SU-DHL-6 (cell line): Measurements from ENCODE around the gene EME2.
"Not testable (repeated sequence)": the region's sequence is repeated elsewhere in the genome, so short reads cannot be mapped to it uniquely, and the experiment has no call there.

Source experiments
- H2AFZ ChIP-seq: fragments of 200-600 bp; sonication (generic); 2 replicates; pipeline ENCODE4 v1.6.1; 2014; ENCODE audit warnings: low read depth, mild to moderate bottlenecking, moderate library complexity, mixed read lengths, antibody characterized with exemption, low read length; ENCODE audit not compliant: severe bottlenecking
- H3F3A ChIP-seq: fragments of 200-600 bp; shearing (Covaris generic); 2 replicates; pipeline ENCODE4 v1.6.0; 2016; ENCODE audit warnings: antibody characterized with exemption, mild to moderate bottlenecking; ENCODE audit not compliant: insufficient read depth
- H3K27ac ChIP-seq: fragments of 200-600 bp; sonication (generic); 2 replicates; pipeline ENCODE4 v1.5.1; 2016; ENCODE audit warnings: low read depth, mild to moderate bottlenecking, low read length, moderate library complexity, mixed read lengths
- H3K27me3 ChIP-seq: fragments of 200-600 bp; sonication (generic), shearing (Covaris generic); 2 replicates; pipeline ENCODE4 v1.6.0; 2014; ENCODE audit warnings: mild to moderate bottlenecking, low read length
- H3K36me3 ChIP-seq: fragments of 200-600 bp; sonication (generic); 2 replicates; pipeline ENCODE4 v1.6.1; 2014; ENCODE audit warnings: mild to moderate bottlenecking, low read length, mixed read lengths
- H3K4me2 ChIP-seq: fragments of 300-600, 200-600 bp; shearing (Covaris generic), sonication (generic); 2 replicates; pipeline ENCODE4 v1.6.0; 2014; ENCODE audit warnings: low read length, low read depth, mild to moderate bottlenecking; ENCODE audit not compliant: poor library complexity, severe bottlenecking
- H3K4me3 ChIP-seq: fragments of 200-600 bp; sonication (generic); 2 replicates; pipeline ENCODE4 v1.5.1; 2014; ENCODE audit warnings: antibody characterized with exemption, low read length, mild to moderate bottlenecking, mixed read lengths; ENCODE audit not compliant: insufficient read depth, poor library complexity, severe bottlenecking
- H3K79me2 ChIP-seq: fragments of 200-600 bp; sonication (generic); 2 replicates; pipeline ENCODE4 v1.6.1; 2014; ENCODE audit warnings: mild to moderate bottlenecking, low read length, moderate library complexity; ENCODE audit not compliant: insufficient read depth
- H3K9ac ChIP-seq: fragments of 200-600 bp; sonication (generic); 2 replicates; pipeline ENCODE4 v1.7.0; 2014; ENCODE audit warnings: mild to moderate bottlenecking, low read length
- H3K9me2 ChIP-seq: fragments of 200-600 bp; sonication (generic); replicated peaks from 2 replicates; pipeline ENCODE4 v1.6.1; 2014; ENCODE audit warnings: low read length; ENCODE audit not compliant: insufficient read depth
- H3K9me3 ChIP-seq: fragments of 200-600 bp; sonication (generic); 2 replicates; pipeline ENCODE4 v1.6.1; 2014; ENCODE audit warnings: low read length, mixed read lengths; ENCODE audit not compliant: insufficient read depth
- H4K20me1 ChIP-seq: fragments of 200-600 bp; sonication (generic); 2 replicates; pipeline ENCODE4 v1.6.1; 2014; ENCODE audit warnings: low read depth, mild to moderate bottlenecking, antibody characterized with exemption, low read length, moderate library complexity, mixed read lengths
- EZH2phosphoT487 ChIP-seq: fragments of 200-600 bp; sonication (generic), shearing (Covaris generic); conservative IDR thresholded peaks from 2 replicates; pipeline ENCODE4 v1.6.1; 2018; ENCODE audit warnings: mild to moderate bottlenecking, antibody characterized with exemption, low read length, moderate library complexity, mixed read lengths
- TF ChIP-seq, protein P1 (sequence below): fragments of 200-600 bp; sonication (generic); IDR thresholded peaks from one replicate; pipeline ENCODE4 v1.5.1; 2017; ENCODE audit warnings: antibody characterized with exemption, mild to moderate bottlenecking, low read length, moderate library complexity; ENCODE audit not compliant: insufficient read depth, poor library complexity, severe bottlenecking

Gene EME2

DNA sequence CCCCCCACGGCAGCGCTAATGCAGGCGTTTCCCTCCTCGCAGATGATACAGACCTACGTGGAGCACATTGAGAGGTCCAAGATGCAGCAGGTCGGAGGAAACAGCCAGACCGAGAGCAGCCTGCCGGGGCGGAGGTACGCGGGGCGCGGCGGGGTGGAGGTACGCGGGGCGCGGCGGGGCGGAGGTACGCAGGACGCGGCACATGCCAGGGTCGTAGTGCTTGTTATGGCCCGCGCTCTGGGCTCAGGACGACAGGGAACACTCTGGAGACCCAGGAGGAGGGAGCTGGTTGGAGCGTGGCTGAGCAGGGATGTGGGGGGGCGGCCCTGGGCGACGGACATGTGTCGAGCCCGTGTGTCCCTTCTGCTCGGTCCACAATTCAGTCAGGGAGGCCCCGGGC, 43.2 kb upstream of the EME2 start:
- no peak overlapping the region for H3K9ac ChIP-seq
- H4K20me1 ChIP-seq: no peaks in the 10 kb centered on the region
- H3K27ac ChIP-seq: no peak overlapping the region
- no peak overlapping the region for H3K4me2 ChIP-seq
- no peak overlapping the region for H2AFZ ChIP-seq
- no peaks in the 10 kb centered on the region; the same call in 1 of the 2 replicates for H3K79me2 ChIP-seq
- no peaks in the 10 kb centered on the region for H3K9me3 ChIP-seq
- H3K9me2 ChIP-seq: no peaks in the 10 kb centered on the region
- TF ChIP-seq, protein P1, sequence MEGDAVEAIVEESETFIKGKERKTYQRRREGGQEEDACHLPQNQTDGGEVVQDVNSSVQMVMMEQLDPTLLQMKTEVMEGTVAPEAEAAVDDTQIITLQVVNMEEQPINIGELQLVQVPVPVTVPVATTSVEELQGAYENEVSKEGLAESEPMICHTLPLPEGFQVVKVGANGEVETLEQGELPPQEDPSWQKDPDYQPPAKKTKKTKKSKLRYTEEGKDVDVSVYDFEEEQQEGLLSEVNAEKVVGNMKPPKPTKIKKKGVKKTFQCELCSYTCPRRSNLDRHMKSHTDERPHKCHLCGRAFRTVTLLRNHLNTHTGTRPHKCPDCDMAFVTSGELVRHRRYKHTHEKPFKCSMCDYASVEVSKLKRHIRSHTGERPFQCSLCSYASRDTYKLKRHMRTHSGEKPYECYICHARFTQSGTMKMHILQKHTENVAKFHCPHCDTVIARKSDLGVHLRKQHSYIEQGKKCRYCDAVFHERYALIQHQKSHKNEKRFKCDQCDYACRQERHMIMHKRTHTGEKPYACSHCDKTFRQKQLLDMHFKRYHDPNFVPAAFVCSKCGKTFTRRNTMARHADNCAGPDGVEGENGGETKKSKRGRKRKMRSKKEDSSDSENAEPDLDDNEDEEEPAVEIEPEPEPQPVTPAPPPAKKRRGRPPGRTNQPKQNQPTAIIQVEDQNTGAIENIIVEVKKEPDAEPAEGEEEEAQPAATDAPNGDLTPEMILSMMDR: no peak
- TF ChIP-seq EZH2phosphoT487: no peak
- no peaks in the 10 kb centered on the region for H3F3A ChIP-seq
- no peaks in the 10 kb centered on the region for H3K36me3 ChIP-seq
- no peaks in the 10 kb centered on the region for H3K27me3 ChIP-seq
- H3K4me3 ChIP-seq: no peak overlapping the region

DNA sequence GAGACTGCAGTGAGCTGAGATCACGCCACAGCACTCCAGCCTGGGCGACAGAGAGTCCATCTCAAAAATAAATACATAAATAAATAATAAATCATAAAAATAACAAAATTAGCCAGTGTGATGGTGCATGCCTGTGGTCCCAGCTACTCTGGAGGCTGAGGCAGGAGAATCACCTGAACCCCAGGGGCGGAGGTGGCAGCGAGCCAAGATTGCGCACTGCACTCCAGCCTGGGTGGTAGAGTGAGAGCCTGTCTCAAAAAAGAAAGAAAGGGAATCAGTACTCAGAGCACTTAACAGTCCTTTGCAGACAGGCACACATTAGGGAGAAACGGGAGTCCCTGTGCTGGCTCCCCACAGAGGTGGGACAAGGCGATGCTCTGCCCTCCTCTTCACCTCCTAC, 41.5 kb upstream of the EME2 start:
- TF ChIP-seq EZH2phosphoT487: no peak
- TF ChIP-seq, protein P1: no peak
- Histone ChIP-seq H2AFZ (no peak overlapping the region), H4K20me1 (no peaks in the 10 kb centered on the region), H3K79me2 (no peaks in the 10 kb centered on the region), H3K4me3 (no peak overlapping the region), H3F3A (no peaks in the 10 kb centered on the region; the same call in 1 of the 2 replicates), H3K9me3 (no peaks in the 10 kb centered on the region), H3K4me2 (no peak overlapping the region), H3K27ac (no peak overlapping the region), H3K9me2 (no peaks in the 10 kb centered on the region), H3K36me3 (no peaks in the 10 kb centered on the region), H3K9ac (no peak overlapping the region), H3K27me3 (no peaks in the 10 kb centered on the region)

DNA sequence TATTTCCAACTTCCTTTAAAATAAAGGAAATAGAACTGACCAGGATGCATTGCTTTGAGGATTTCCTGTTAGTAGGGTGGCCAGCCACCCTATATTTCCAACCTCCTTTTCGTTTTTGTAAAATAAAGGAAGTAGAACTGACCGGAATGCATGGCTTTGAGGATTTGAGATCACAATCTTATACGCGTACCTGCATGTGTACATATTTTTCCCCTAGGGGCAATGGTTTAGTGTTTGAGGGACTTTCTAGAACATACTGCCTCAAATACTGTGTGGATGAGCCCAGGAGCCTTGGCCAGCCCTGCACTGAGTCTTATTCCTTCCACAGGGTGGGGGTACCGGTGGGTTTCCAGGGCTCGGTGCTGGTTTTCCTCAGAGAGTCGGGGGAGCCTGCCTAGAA, 41.0 kb upstream of the EME2 start:
- Histone ChIP-seq H3K27ac (no peak overlapping the region), H3K9me3 (no peaks in the 10 kb centered on the region), H3F3A (peaks cover 3% of the 10 kb centered on the region; the same call in 1 of the 2 replicates), H3K36me3 (no peaks in the 10 kb centered on the region), H3K27me3 (no peaks in the 10 kb centered on the region), H3K4me2 (no peak overlapping the region), H3K4me3 (no peak overlapping the region), H3K9me2 (no peaks in the 10 kb centered on the region), H3K79me2 (no peaks in the 10 kb centered on the region), H3K9ac (no peak overlapping the region), H2AFZ (no peak overlapping the region), H4K20me1 (no peaks in the 10 kb centered on the region)
- TF ChIP-seq EZH2phosphoT487: no peak
- TF ChIP-seq, protein P1: no peak

DNA sequence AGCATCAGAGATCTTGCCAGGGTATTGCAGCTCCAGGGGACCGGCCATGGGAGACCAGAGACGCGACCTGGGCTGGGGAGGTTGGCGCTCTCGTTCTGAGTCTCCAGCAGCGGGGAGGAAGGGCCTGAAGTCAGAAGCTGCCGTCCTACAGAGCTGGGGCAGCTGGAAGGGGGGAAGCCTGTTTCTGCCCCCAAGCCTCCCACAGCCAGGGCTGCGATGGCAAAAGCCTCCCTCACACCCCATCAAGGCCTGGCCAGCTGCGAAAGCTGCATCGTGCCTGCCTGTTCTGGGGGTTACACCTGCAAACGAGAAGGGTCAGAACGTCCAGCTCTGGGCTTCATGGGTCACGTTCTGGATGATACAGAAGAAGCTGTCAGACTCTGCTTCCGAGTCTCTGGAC, 40.5 kb upstream of the EME2 start:
- H4K20me1 ChIP-seq: no peaks in the 10 kb centered on the region
- H3K4me2 ChIP-seq: no peak overlapping the region
- H3K27ac ChIP-seq: no peak overlapping the region
- no peaks in the 10 kb centered on the region for H3K79me2 ChIP-seq
- no peaks in the 10 kb centered on the region for H3K36me3 ChIP-seq
- TF ChIP-seq, protein P1: no peak
- TF ChIP-seq EZH2phosphoT487: no peak
- no peaks in the 10 kb centered on the region for H3K9me3 ChIP-seq
- H3K9me2 ChIP-seq: no peaks in the 10 kb centered on the region
- no peak overlapping the region for H3K4me3 ChIP-seq
- peaks cover 4% of the 10 kb centered on the region; the same call in 1 of the 2 replicates for H3F3A ChIP-seq
- H2AFZ ChIP-seq: no peak overlapping the region
- no peaks in the 10 kb centered on the region for H3K27me3 ChIP-seq
- no peak overlapping the region for H3K9ac ChIP-seq

DNA sequence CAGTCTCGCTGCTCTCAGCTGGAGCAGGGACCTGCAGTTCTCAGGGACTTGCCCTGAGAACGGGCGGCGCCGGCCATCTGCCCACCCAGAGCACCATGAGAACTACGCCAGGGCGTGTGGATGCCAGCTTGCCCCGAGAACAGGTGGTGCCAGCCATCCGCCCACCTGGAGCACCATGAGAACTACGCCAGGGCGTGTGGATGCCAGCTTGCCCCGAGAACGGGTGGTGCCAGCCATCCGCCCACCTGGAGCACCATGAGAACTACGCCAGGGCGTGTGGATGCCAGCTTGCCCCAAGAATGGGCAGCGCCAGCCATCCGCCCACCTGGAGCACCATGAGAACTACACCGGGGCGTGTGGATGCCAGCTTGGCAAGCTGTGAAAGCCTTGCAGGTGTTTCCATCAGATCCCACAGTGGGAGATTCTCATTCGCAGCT, 40.0 kb upstream of the EME2 start:
- not testable (repeated sequence) for H3K36me3 ChIP-seq, H3F3A ChIP-seq

More for the DNA sequence above, 40.0 kb upstream of the EME2 start:
- not testable (repeated sequence) for H3K9me3 ChIP-seq, H3K4me3 ChIP-seq, H3K27me3 ChIP-seq, H3K9ac ChIP-seq, H3K4me2 ChIP-seq, H2AFZ ChIP-seq, H4K20me1 ChIP-seq, H3K79me2 ChIP-seq, H3K27ac ChIP-seq, H3K9me2 ChIP-seq
